ENCODE results near the gene ATP2B1.

ATP2B1 gene

GRCh38 chr12:89542912-89543592 lies 165.6 kb downstream of the ATP2B1 start:
- peak; percentile 80 for TF ChIP-seq CTCF (IDR thresholded peaks at IDR 0.05; ENCODE audit: low read depth, low read length)
- no peak overlapping the region for H3K4me3 ChIP-seq (ENCODE audit: low read depth, low read length)

GRCh38 chr12:89542236-89542635 lies 166.4 kb downstream of the ATP2B1 start:
- no peak overlapping the region for H3K4me3 ChIP-seq (ENCODE audit: low read depth, low read length)
- TF ChIP-seq CTCF (IDR thresholded peaks at IDR 0.05; ENCODE audit: low read depth, low read length), result no peak

GRCh38 chr12:89540586-89540985 lies 168.1 kb downstream of the ATP2B1 start:
- TF ChIP-seq CTCF (IDR thresholded peaks at IDR 0.05; ENCODE audit: low read depth, low read length), result no peak
- no peak overlapping the region for H3K4me3 ChIP-seq (ENCODE audit: low read depth, low read length)

DNA sequence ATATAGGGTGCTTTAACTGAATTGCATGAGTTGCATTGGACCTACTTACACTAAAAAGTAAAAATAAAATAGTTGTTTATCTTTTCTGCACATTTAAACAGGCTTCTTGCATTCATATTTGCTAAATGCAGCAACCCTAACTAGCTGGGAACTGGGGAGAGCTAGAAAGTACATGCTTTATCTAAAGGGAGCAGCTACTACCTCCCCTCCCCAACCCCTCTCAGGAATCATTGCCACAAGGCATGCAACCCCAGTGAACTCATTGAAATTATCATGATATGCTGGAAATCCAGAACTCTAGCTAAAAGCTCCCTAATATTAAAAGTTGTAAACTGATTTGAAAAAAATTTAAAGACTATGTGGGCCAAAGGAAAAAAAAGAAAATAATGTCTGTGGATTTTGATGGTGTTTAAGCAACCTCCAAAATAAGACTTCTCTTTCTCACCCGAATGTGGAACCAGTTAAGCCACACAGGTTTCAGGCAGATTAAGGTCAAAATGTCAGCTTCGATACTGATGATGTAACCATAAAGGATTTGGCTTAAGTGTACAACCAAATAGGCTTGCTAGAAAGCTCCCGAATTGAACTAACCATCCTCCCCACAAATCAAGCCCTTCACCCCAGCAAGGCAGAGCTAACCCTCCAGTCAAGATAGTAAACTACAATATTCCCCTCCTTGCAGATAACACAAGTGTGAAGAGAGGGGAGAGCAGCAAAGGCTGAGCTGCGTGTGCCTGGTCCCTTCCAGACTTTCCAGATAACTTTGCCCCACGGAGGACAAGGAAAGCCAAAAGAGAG lies 169.0 kb downstream of the ATP2B1 start:
- H3K4me3 ChIP-seq (ENCODE audit: low read depth, low read length), result no peak overlapping the region

DNA sequence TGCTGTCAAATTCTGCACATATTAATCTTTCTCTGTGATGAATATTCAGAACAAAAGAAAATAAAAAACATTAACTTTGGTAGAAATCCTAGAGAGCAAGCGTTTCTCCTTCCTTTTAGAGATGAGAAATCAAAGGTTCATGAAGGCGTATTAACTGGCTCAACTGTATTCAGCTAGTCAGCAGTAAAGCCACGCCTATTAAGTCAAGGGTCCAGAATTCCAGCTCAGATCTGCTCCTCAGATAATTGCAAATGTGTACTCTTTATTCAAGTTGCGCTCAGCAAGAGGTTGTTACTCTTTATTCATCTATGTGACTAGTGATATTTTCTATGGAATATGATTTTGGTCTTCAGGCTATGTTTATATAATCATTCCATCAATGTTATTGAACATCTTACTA lies 169.7 kb downstream of the ATP2B1 start:
- no peak overlapping the region for H3K4me3 ChIP-seq (ENCODE audit: low read depth, low read length)
- no peak for TF ChIP-seq CTCF (IDR thresholded peaks at IDR 0.05; ENCODE audit: low read depth, low read length)

More for the DNA sequence above, 169.0 kb downstream of the ATP2B1 start:
- TF ChIP-seq CTCF (IDR thresholded peaks at IDR 0.05; ENCODE audit: low read depth, low read length), result no peak
